Measurements from ENCODE around the gene LEMD2.
A peak's percentile ranks its signal among the peaks of the same experiment; 100 is the strongest.

The LEMD2 gene

GRCh38 chr6:33781131-33781975 lies 7.6 kb downstream of the LEMD2 start:
- H3K4me2 ChIP-seq (ENCODE audit: low read depth, low read length, poor library complexity, severe bottlenecking), result no peak overlapping the region

GRCh38 chr6:33779895-33780294 lies 9.0 kb downstream of the LEMD2 start:
- no peak overlapping the region for H3K4me2 ChIP-seq (ENCODE audit: low read depth, low read length, poor library complexity, severe bottlenecking)
- peaks cover under 1% of the 10 kb centered on the region for H3K4me1 ChIP-seq (ENCODE audit: insufficient read depth, low read length, poor library complexity, severe bottlenecking)
- H3K9me2 ChIP-seq (replicated peaks; ENCODE audit: low read depth, low read length), result no peaks in the 10 kb centered on the region
- no peaks in the 10 kb centered on the region for H3F3A ChIP-seq (ENCODE audit: low read depth)
- no peak overlapping the region for H3K9ac ChIP-seq (ENCODE audit: low read depth, low read length, poor library complexity, severe bottlenecking)
- peaks cover 17% of the 10 kb centered on the region for H3K79me2 ChIP-seq (ENCODE audit: insufficient read depth, low read length)
- H3K27me3 ChIP-seq (ENCODE audit: insufficient read depth, low read length, poor library complexity, severe bottlenecking), result no peaks in the 10 kb centered on the region
- H2AFZ ChIP-seq (ENCODE audit: low read length), result no peak overlapping the region
- no peak for TF ChIP-seq EZH2phosphoT487 (IDR thresholded peaks at IDR 0.05; ENCODE audit: borderline replicate concordance)
- TF ChIP-seq CTCF (conservative IDR thresholded peaks at IDR 0.05; ENCODE audit: low read length), result no peak
- peaks cover 4% of the 10 kb centered on the region for H4K20me1 ChIP-seq (ENCODE audit: insufficient read depth, low read length, poor library complexity, severe bottlenecking)
- H3K9me3 ChIP-seq (ENCODE audit: insufficient read depth, low read depth, low read length), result no peaks in the 10 kb centered on the region
- H3K4me3 ChIP-seq (ENCODE audit: low read length, poor library complexity, severe bottlenecking), result no peak overlapping the region
- peaks cover 70% of the 10 kb centered on the region; the same call in 1 of the 2 replicates for H3K36me3 ChIP-seq (ENCODE audit: insufficient read depth, low read length)

More at GRCh38 chr6:33781131-33781975, 7.6 kb downstream of the LEMD2 start:
- Histone ChIP-seq H4K20me1 (ENCODE audit: insufficient read depth, low read length, poor library complexity, severe bottlenecking) (peaks cover 18% of the 10 kb centered on the region), H3K36me3 (ENCODE audit: insufficient read depth, low read length) (peaks cover 55% of the 10 kb centered on the region; the same call in 1 of the 2 replicates), H3K9me3 (ENCODE audit: insufficient read depth, low read depth, low read length) (no peaks in the 10 kb centered on the region), H3K4me3 (ENCODE audit: low read length, poor library complexity, severe bottlenecking) (no peak overlapping the region), H3K9me2 (replicated peaks; ENCODE audit: low read depth, low read length) (no peaks in the 10 kb centered on the region), H2AFZ (ENCODE audit: low read length) (no peak overlapping the region), H3K9ac (ENCODE audit: low read depth, low read length, poor library complexity, severe bottlenecking) (no peak overlapping the region), H3F3A (ENCODE audit: low read depth) (no peaks in the 10 kb centered on the region), H3K4me1 (ENCODE audit: insufficient read depth, low read length, poor library complexity, severe bottlenecking) (peaks cover 15% of the 10 kb centered on the region), H3K79me2 (ENCODE audit: insufficient read depth, low read length) (peaks cover 31% of the 10 kb centered on the region), H3K27me3 (ENCODE audit: insufficient read depth, low read length, poor library complexity, severe bottlenecking) (no peaks in the 10 kb centered on the region)
- TF ChIP-seq EZH2phosphoT487 (IDR thresholded peaks at IDR 0.05; ENCODE audit: borderline replicate concordance) (no peak), CTCF (conservative IDR thresholded peaks at IDR 0.05; ENCODE audit: low read length) (no peak)

GRCh38 chr6:33779290-33779689 lies 9.6 kb downstream of the LEMD2 start:
- Histone ChIP-seq H3K4me1 (ENCODE audit: insufficient read depth, low read length, poor library complexity, severe bottlenecking) (no peaks in the 10 kb centered on the region), H3K36me3 (ENCODE audit: insufficient read depth, low read length) (peaks cover 74% of the 10 kb centered on the region; the same call in 1 of the 2 replicates), H3K9me3 (ENCODE audit: insufficient read depth, low read depth, low read length) (no peaks in the 10 kb centered on the region), H3K9me2 (replicated peaks; ENCODE audit: low read depth, low read length) (no peaks in the 10 kb centered on the region), H4K20me1 (ENCODE audit: insufficient read depth, low read length, poor library complexity, severe bottlenecking) (no peaks in the 10 kb centered on the region), H2AFZ (ENCODE audit: low read length) (no peak overlapping the region), H3K4me3 (ENCODE audit: low read length, poor library complexity, severe bottlenecking) (no peak overlapping the region), H3K9ac (ENCODE audit: low read depth, low read length, poor library complexity, severe bottlenecking) (no peak overlapping the region), H3K79me2 (ENCODE audit: insufficient read depth, low read length) (peaks cover 12% of the 10 kb centered on the region), H3K27me3 (ENCODE audit: insufficient read depth, low read length, poor library complexity, severe bottlenecking) (no peaks in the 10 kb centered on the region), H3F3A (ENCODE audit: low read depth) (no peaks in the 10 kb centered on the region), H3K4me2 (ENCODE audit: low read depth, low read length, poor library complexity, severe bottlenecking) (no peak overlapping the region)
- TF ChIP-seq CTCF (conservative IDR thresholded peaks at IDR 0.05; ENCODE audit: low read length) (peak; percentile 48), EZH2phosphoT487 (IDR thresholded peaks at IDR 0.05; ENCODE audit: borderline replicate concordance) (no peak)
